Naive thymus-derived CD4-positive, alpha-beta T cell (primary cell): ENCODE data around the gene C6orf118. TPM values are rescaled to one million over a fixed set of nuclear protein-coding genes. Genes with fewer than 3 reads are reported as not detected.

ENCODE experiments used
- ATAC-seq: fragments of 150-1000 bp; cut with Tn5 transposase; 2 replicates; pipeline ENCODE4 v1.10.0; 2021; ENCODE audit warnings: mild to moderate bottlenecking, moderate library complexity
- CTCF ChIA-PET: fragments of 350-600 bp; sonication (Branson Sonifier 250); formaldehyde crosslinking; loops from one replicate; lab custom pipeline; 2021; ENCODE audit warnings: antibody characterized with exemption; lab: Charles Lee
- POLR2A ChIA-PET: fragments of 350-600 bp; sonication (Branson Sonifier 250); formaldehyde crosslinking; loops from one replicate; lab custom pipeline; 2021; ENCODE audit warnings: antibody characterized with exemption, inconsistent platforms; lab: Charles Lee
- DNase-seq, 9 donors: peaks; one replicate each; pipeline versions ENCODE4 v3.0.0 to v3.0.0-alpha.2; 2020 to 2022; ENCODE audit warnings: mixed read lengths in 1 of 9
- H3K27ac ChIP-seq: one replicate; pipeline ENCODE4 v1.7.0; 2013; ENCODE audit warnings: mild to moderate bottlenecking, low read depth, low read length, moderate library complexity
- H3K27me3 ChIP-seq, 2 donors: one replicate each; pipeline ENCODE4 v1.7.0; 2013; ENCODE audit warnings: low read length in 2 of 2, mild to moderate bottlenecking in 2 of 2, moderate library complexity in 2 of 2; ENCODE audit not compliant: control insufficient read depth in 2 of 2, insufficient read depth in 2 of 2
- H3K36me3 ChIP-seq, 3 experiments: 1 replicate in 2 of 3; 2 replicates in 1 of 3; pipeline ENCODE4 v1.7.0; 2013; ENCODE audit warnings: low read length in 3 of 3, mild to moderate bottlenecking in 3 of 3, moderate library complexity in 1 of 3; ENCODE audit not compliant: insufficient read depth in 3 of 3, control insufficient read depth in 2 of 3
- H3K4me1 ChIP-seq, 2 donors: one replicate each; pipeline ENCODE4 v1.7.0; 2013; ENCODE audit warnings: low read length in 2 of 2, mild to moderate bottlenecking in 2 of 2, moderate library complexity in 1 of 2; ENCODE audit not compliant: control insufficient read depth in 2 of 2, insufficient read depth in 2 of 2
- H3K4me3 ChIP-seq: 2 replicates; pipeline ENCODE4 v1.7.0; 2013; ENCODE audit warnings: mild to moderate bottlenecking, low read length
- H3K9me3 ChIP-seq, 3 experiments: 1 replicate in 2 of 3; 2 replicates in 1 of 3; pipeline ENCODE4 v1.7.0; 2013; ENCODE audit warnings: low read length in 3 of 3; ENCODE audit not compliant: control insufficient read depth in 2 of 3
- H3K27ac Mint-ChIP-seq, 9 donors: one replicate each; pipeline ENCODE4 v1.8.0; 2020 to 2022; ENCODE audit warnings: mixed read lengths in 9 of 9, mild to moderate bottlenecking in 8 of 9, moderate library complexity in 5 of 9, inconsistent platforms in 2 of 9
- H3K27me3 Mint-ChIP-seq, 5 donors: one replicate each; pipeline ENCODE4 v1.8.0; 2021 to 2022; ENCODE audit warnings: mixed read lengths in 5 of 5, mild to moderate bottlenecking in 1 of 5
- H3K36me3 Mint-ChIP-seq, 5 donors: one replicate each; pipeline ENCODE4 v1.8.0; 2020 to 2022; ENCODE audit warnings: mixed read lengths in 5 of 5, mild to moderate bottlenecking in 3 of 5, inconsistent platforms in 1 of 5
- H3K4me1 Mint-ChIP-seq, 7 donors: one replicate each; pipeline ENCODE4 v1.8.0; 2020 to 2022; ENCODE audit warnings: mixed read lengths in 7 of 7, mild to moderate bottlenecking in 3 of 7, inconsistent platforms in 1 of 7
- H3K4me3 Mint-ChIP-seq, 10 donors: one replicate each; pipeline ENCODE4 v1.8.0; 2020 to 2022; ENCODE audit warnings: mild to moderate bottlenecking in 10 of 10, mixed read lengths in 10 of 10, moderate library complexity in 6 of 10, inconsistent platforms in 2 of 10
- H3K9me3 Mint-ChIP-seq, 11 donors: one replicate each; pipeline ENCODE4 v1.8.0; 2020 to 2022; ENCODE audit warnings: mixed read lengths in 11 of 11, mild to moderate bottlenecking in 4 of 11, inconsistent platforms in 1 of 11, moderate library complexity in 1 of 11
- intact Hi-C, 2 donors: fragments of 100-400 bp; cut with micrococcal nuclease; formaldehyde crosslinking; loops; one replicate each; pipeline ENCODE4 v1.15.1; 2023
- polyA plus RNA-seq, 2 donors: library from polyadenylated mRNA; unstranded; fragments of 300-500 nt; fragmentation: Illumina TruSeq; gene quantifications; one replicate each; pipeline ENCODE4 v1.2.3, GENCODE V29; 2021
- total RNA-seq, 6 experiments: library from RNA in 5 of 6; stranded (reverse) in 5 of 6; gene quantifications; 1 replicate in 5 of 6; 2 replicates in 1 of 6; pipeline ENCODE4 v1.2.3 and lab custom pipeline; 2021 to 2026

C6orf118 gene
- total and polyA plus RNA-seq, 7 experiments from 2014 or later: not detected

DNA sequence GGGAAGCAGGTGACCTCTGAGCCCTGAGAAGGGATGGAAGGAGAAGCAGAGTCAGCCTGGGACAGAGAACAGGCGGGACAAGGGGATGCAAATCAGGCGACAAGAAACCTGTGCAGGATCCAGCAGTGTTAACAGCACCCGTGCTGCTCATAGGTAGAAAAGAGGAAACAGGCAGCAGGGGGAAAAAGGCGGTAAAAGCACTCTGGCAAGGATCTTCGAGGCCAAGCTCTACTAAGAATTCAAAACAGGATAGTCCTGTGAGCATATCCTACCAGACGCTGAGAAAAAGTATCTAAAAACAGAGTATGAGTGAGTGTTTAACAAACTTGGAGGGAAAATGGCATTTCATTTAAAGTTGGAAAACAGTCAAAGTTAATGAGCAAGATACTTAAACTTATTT lies 16.7 kb downstream of the C6orf118 start:
- Mint-ChIP-seq H3K27me3 (no peaks in the 10 kb centered on the region), H3K27ac (no peak overlapping the region), H3K9me3 (peaks cover 2 to 32% (median 12%) of the 10 kb centered on the region in 11 donors), H3K4me1 (no peaks in the 10 kb centered on the region), H3K36me3 (peaks cover 0 to 5% (median 0%) of the 10 kb centered on the region in 5 donors), H3K4me3 (no peak overlapping the region)
- H3K36me3 ChIP-seq: no peaks in the 10 kb centered on the region
- H3K27me3 ChIP-seq: no peaks in the 10 kb centered on the region
- H3K4me1 ChIP-seq: no peaks in the 10 kb centered on the region
- ChIA-PET POLR2A (no interaction called here), CTCF (no interaction called here)
- H3K27ac ChIP-seq: no peak overlapping the region
- H3K4me3 ChIP-seq: no peak overlapping the region
- intact Hi-C loops: no loop called here
- ATAC-seq (no peak), DNase-seq (no peak)
- no peaks in the 10 kb centered on the region for H3K9me3 ChIP-seq

DNA sequence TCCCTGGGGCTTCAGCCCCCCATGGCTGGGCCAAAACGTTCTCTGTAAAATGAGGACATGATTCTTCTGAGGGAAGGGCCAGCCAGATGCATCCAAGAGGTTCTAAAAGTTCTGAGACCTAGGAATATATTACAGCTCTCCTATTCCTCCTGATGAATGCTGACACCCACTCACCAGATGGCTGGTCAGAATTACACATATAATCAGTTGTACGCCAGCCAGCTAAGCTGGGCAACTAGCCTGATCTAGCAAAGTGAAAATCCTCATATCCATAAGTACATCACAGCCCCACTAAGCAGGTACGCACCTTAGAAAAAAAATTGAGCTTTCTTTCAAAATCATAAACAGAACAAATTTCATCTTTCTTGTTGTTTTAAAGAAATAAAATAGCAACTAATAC lies 34.8 kb downstream of the C6orf118 start:
- H3K4me1 ChIP-seq: no peaks in the 10 kb centered on the region
- H3K27ac Mint-ChIP-seq: no peak overlapping the region
- H3K27ac ChIP-seq: no peak overlapping the region
- peaks cover 0 to 10% (median 5%) of the 10 kb centered on the region in 11 donors for H3K9me3 Mint-ChIP-seq
- DNase-seq (no peak), ATAC-seq (no peak)
- no peak overlapping the region for H3K4me3 ChIP-seq
- ChIA-PET POLR2A (no interaction called here), CTCF (no interaction called here)
- H3K9me3 ChIP-seq: no peaks in the 10 kb centered on the region
- H3K4me1 Mint-ChIP-seq: peaks cover 0 to 1% (median 0%) of the 10 kb centered on the region in 7 donors
- peaks cover 0 to 6% (median 0%) of the 10 kb centered on the region in 5 donors for H3K36me3 Mint-ChIP-seq
- H3K27me3 ChIP-seq: no peaks in the 10 kb centered on the region
- H3K36me3 ChIP-seq: no peaks in the 10 kb centered on the region
- intact Hi-C loops: no loop called here
- peaks cover 0 to 5% (median 0%) of the 10 kb centered on the region in 5 donors for H3K27me3 Mint-ChIP-seq
- H3K4me3 Mint-ChIP-seq: no peak overlapping the region

DNA sequence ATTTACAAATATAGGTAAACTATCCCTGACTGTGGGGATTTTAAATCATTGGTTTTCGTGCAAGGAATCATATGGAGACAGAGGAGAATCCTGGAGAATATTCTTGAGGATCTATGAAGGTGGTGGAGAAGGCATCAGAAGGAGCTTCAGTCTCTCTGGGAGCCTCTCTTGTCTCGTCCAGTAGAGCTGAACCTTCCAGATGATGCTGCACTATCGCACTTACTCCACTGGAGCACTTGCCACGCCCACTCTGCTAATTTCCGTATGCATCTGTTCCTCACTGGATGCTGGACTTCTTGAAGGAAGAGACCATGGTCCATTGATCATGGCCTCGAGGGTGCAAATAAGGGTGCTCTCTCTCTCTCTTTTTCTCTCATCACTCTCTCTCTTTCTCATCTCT lies 36.8 kb downstream of the C6orf118 start:
- H3K27ac Mint-ChIP-seq: no peak overlapping the region
- H3K9me3 Mint-ChIP-seq: peaks cover 1 to 17% (median 5%) of the 10 kb centered on the region in 11 donors
- Histone ChIP-seq H3K4me1 (no peaks in the 10 kb centered on the region), H3K27ac (no peak overlapping the region), H3K4me3 (no peak overlapping the region), H3K9me3 (no peaks in the 10 kb centered on the region), H3K36me3 (no peaks in the 10 kb centered on the region), H3K27me3 (no peaks in the 10 kb centered on the region)
- intact Hi-C loops: no loop called here
- no peak for DNase-seq
- no peak for ATAC-seq
- H3K36me3 Mint-ChIP-seq: peaks cover 0 to 6% (median 0%) of the 10 kb centered on the region in 5 donors
- H3K4me3 Mint-ChIP-seq: no peak overlapping the region
- ChIA-PET CTCF (no interaction called here), POLR2A (no interaction called here)
- H3K27me3 Mint-ChIP-seq: no peaks in the 10 kb centered on the region
- peaks cover 0 to 1% (median 0%) of the 10 kb centered on the region in 7 donors for H3K4me1 Mint-ChIP-seq

DNA sequence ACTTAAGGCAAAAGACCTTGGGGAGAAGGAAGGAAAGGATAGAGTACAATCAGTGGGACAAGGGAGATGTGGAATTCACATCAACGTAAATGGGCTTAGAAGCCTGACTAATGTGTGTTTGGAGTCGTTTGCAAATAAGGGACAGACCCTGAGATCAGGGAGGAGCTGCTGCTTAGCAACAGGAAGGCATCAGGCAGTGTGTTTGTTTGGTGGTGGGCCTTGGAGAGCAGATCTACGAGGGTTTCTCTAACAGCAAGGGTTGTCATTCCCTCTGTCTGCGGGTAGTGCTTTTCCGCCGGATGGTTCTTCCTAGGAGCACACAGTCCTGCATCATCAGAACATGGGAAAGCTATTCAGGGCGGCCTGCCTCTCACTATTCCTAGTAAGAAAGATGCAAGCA lies 40.4 kb downstream of the C6orf118 start:
- H3K9me3 ChIP-seq: no peaks in the 10 kb centered on the region
- CTCF ChIA-PET: no interaction called here
- intact Hi-C loops: no loop called here
- no peak overlapping the region for H3K4me3 ChIP-seq
- POLR2A ChIA-PET: no interaction called here
- Mint-ChIP-seq H3K27ac (no peak overlapping the region), H3K4me3 (no peak overlapping the region), H3K27me3 (no peaks in the 10 kb centered on the region), H3K36me3 (peaks cover 0 to 4% (median 0%) of the 10 kb centered on the region in 5 donors), H3K9me3 (peaks cover 0 to 16% (median 4%) of the 10 kb centered on the region in 11 donors), H3K4me1 (no peaks in the 10 kb centered on the region)
- no peaks in the 10 kb centered on the region for H3K4me1 ChIP-seq
- ATAC-seq (no peak), DNase-seq (no peak)
- H3K36me3 ChIP-seq: no peaks in the 10 kb centered on the region
- H3K27me3 ChIP-seq: no peaks in the 10 kb centered on the region
- H3K27ac ChIP-seq: no peak overlapping the region

DNA sequence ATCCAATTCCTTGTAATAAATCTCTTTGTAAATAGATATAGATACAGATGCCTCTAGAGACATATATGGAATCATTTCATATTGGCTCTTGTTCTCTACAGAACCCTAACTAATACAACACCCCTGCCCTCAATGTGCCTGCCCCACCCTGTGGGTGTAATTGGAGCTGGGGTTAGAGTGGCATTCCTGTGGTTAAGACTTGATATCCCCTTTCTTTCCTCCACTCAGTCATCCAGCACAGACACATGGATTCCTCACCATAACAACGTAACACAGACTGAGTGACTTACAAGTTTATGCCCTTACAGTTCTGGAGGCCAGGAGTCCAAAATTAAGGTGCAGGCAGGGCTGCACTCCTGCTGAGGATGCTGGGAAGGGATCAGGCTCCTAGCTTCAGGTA lies 42.8 kb downstream of the C6orf118 start:
- peaks cover 0 to 14% (median 5%) of the 10 kb centered on the region in 11 donors for H3K9me3 Mint-ChIP-seq
- intact Hi-C loops: no loop called here
- no peak overlapping the region for H3K4me3 Mint-ChIP-seq

DNA sequence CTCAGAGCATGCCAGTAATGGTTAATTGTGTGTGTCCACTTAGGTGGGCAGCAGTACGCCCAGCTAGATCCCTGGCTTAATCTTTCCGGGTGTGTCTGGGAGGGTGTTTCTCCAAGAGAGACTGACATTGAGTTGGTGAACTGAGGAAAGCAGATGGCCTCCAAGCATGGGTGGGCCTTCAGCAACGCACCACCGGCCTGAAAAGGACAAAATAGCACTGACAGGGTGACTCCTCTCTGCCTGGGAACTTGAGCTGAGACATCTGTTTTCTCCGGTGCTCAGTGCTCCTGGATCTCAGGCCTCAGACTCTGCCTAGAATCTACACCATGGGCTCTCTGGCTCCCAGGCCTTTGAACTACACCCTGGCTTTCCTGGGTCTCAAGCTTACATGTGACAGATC lies 43.2 kb downstream of the C6orf118 start:
- Mint-ChIP-seq H3K4me1 (no peaks in the 10 kb centered on the region), H3K27me3 (no peaks in the 10 kb centered on the region), H3K27ac (no peak overlapping the region), H3K36me3 (no peaks in the 10 kb centered on the region), H3K4me3 (no peak overlapping the region), H3K9me3 (peaks cover 1 to 14% (median 6%) of the 10 kb centered on the region in 11 donors)
- ChIA-PET CTCF (no interaction called here), POLR2A (no interaction called here)
- Histone ChIP-seq H3K4me3 (no peak overlapping the region), H3K36me3 (no peaks in the 10 kb centered on the region), H3K9me3 (no peaks in the 10 kb centered on the region), H3K4me1 (no peaks in the 10 kb centered on the region), H3K27ac (no peak overlapping the region), H3K27me3 (no peaks in the 10 kb centered on the region)
- intact Hi-C loops: no loop called here
- DNase-seq: no peak
- ATAC-seq: no peak

More for the DNA sequence above, 42.8 kb downstream of the C6orf118 start:
- Mint-ChIP-seq H3K27ac (no peak overlapping the region), H3K36me3 (no peaks in the 10 kb centered on the region), H3K27me3 (no peaks in the 10 kb centered on the region), H3K4me1 (no peaks in the 10 kb centered on the region)
- ChIA-PET CTCF (no interaction called here), POLR2A (no interaction called here)
- H3K27ac ChIP-seq: no peak overlapping the region
- DNase-seq: no peak
- H3K36me3 ChIP-seq: no peaks in the 10 kb centered on the region
- H3K4me1 ChIP-seq: no peaks in the 10 kb centered on the region
- H3K4me3 ChIP-seq: no peak overlapping the region
- no peak for ATAC-seq
- no peaks in the 10 kb centered on the region for H3K9me3 ChIP-seq
- no peaks in the 10 kb centered on the region for H3K27me3 ChIP-seq

DNA sequence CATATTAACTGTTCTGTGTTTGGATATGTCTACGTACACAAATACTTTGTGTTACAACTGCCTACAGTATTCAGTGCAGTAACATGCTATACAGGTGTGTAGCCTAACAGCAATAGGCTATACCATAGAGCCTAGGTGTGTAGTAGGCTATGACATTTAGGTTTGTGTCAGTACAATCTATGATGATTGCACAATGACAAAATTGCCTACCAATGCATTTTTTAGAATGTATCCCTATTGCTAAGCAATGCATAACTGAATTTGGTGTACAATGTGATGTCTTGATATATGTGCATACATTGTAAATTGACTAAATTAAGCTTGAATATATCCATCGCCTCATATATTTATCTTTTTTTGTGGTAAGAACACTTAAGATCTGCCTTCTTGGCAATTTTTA lies 48.9 kb downstream of the C6orf118 start:
- no peaks in the 10 kb centered on the region for H3K27me3 ChIP-seq
- no peak overlapping the region for H3K4me3 ChIP-seq
- H3K9me3 Mint-ChIP-seq: peaks cover 8 to 48% (median 22%) of the 10 kb centered on the region in 11 donors
- H3K36me3 ChIP-seq: no peaks in the 10 kb centered on the region
- no peaks in the 10 kb centered on the region for H3K4me1 ChIP-seq
- H3K36me3 Mint-ChIP-seq: peaks cover 0 to 8% (median 0%) of the 10 kb centered on the region in 5 donors
- intact Hi-C loops: no loop called here
- peaks cover 0 to 15% (median 0%) of the 10 kb centered on the region in 3 experiments for H3K9me3 ChIP-seq
- no peaks in the 10 kb centered on the region for H3K27me3 Mint-ChIP-seq
- no peak for ATAC-seq
- no peak overlapping the region for H3K27ac ChIP-seq
- H3K4me1 Mint-ChIP-seq: no peaks in the 10 kb centered on the region
- ChIA-PET CTCF (no interaction called here), POLR2A (no interaction called here)
- DNase-seq: no peak
- H3K27ac Mint-ChIP-seq: no peak overlapping the region
- no peak overlapping the region for H3K4me3 Mint-ChIP-seq
